SKM-1 (cell line): ENCODE results near the gene AKR1C8.
"Not testable (repeated sequence)": the region's sequence is repeated elsewhere in the genome, so short reads cannot be mapped to it uniquely, and the experiment has no call there.

Source experiments
- DNase-seq: peaks from one replicate; lab custom pipeline; 2025; ENCODE audit not compliant: unreplicated experiment; lab: John Stamatoyannopoulos, UW

AKR1C8 gene

GRCh38 chr10:5184987-5185775, at the start of gene AKR1C8:
Gene AKR1C8 (minus strand): TSS chr10:5185150. CDS start chr10:5185104, 46 bp downstream.
- no peak for DNase-seq

GRCh38 chr10:5234106-5234860, 49.3 kb upstream of the AKR1C8 start:
- DNase-seq = peak; percentile 71

- no peak for DNase-seq
These were observed 48.4 kb upstream of the AKR1C8 start for GRCh38 chr10:5233324-5233723.

GRCh38 chr10:5229019-5229418, 44.1 kb upstream of the AKR1C8 start:
- DNase-seq = no peak

GRCh38 chr10:5222942-5223341, 38.0 kb upstream of the AKR1C8 start:
- DNase-seq = not testable (repeated sequence)

- DNase-seq = no peak
These were observed 34.3 kb upstream of the AKR1C8 start for GRCh38 chr10:5219262-5219661.

GRCh38 chr10:5216801-5217200, 31.9 kb upstream of the AKR1C8 start:
- DNase-seq = no peak

- DNase-seq = no peak
These were observed 27.0 kb upstream of the AKR1C8 start for GRCh38 chr10:5211696-5212536.

- DNase-seq = not testable (repeated sequence)
These were observed 25.3 kb upstream of the AKR1C8 start for GRCh38 chr10:5210261-5210660.

GRCh38 chr10:5209776-5210175, 24.8 kb upstream of the AKR1C8 start:
- not testable (repeated sequence) for DNase-seq

GRCh38 chr10:5206799-5207198, 21.8 kb upstream of the AKR1C8 start:
- DNase-seq = no peak

GRCh38 chr10:5199398-5199797, 14.4 kb upstream of the AKR1C8 start:
- DNase-seq = no peak

GRCh38 chr10:5198386-5198785, 13.4 kb upstream of the AKR1C8 start:
- no peak for DNase-seq

- no peak for DNase-seq
These were observed 11.8 kb upstream of the AKR1C8 start, which contains the start of gene AKR1C4 for GRCh38 chr10:5196702-5197113. Gene AKR1C4 (plus strand): TSS chr10:5196837. CDS start chr10:5196868, 31 bp downstream.

- DNase-seq = no peak
These were observed 10.9 kb upstream of the AKR1C8 start for GRCh38 chr10:5195727-5196374.

GRCh38 chr10:5194431-5194830, 9.5 kb upstream of the AKR1C8 start:
- no peak for DNase-seq

GRCh38 chr10:5188358-5188757, 3.4 kb upstream of the AKR1C8 start:
- DNase-seq = no peak

- no peak for DNase-seq
These were observed 2.9 kb upstream of the AKR1C8 start for GRCh38 chr10:5187867-5188266.

GRCh38 chr10:5183923-5184322, 1.0 kb downstream of the AKR1C8 start:
- no peak for DNase-seq

- not testable (repeated sequence) for DNase-seq
These were observed 4.4 kb downstream of the AKR1C8 start for GRCh38 chr10:5180503-5180902.

GRCh38 chr10:5175581-5175980, 9.4 kb downstream of the AKR1C8 start:
- not testable (repeated sequence) for DNase-seq
